ENCODE results near the gene CHST1.

Gene CHST1

DNA sequence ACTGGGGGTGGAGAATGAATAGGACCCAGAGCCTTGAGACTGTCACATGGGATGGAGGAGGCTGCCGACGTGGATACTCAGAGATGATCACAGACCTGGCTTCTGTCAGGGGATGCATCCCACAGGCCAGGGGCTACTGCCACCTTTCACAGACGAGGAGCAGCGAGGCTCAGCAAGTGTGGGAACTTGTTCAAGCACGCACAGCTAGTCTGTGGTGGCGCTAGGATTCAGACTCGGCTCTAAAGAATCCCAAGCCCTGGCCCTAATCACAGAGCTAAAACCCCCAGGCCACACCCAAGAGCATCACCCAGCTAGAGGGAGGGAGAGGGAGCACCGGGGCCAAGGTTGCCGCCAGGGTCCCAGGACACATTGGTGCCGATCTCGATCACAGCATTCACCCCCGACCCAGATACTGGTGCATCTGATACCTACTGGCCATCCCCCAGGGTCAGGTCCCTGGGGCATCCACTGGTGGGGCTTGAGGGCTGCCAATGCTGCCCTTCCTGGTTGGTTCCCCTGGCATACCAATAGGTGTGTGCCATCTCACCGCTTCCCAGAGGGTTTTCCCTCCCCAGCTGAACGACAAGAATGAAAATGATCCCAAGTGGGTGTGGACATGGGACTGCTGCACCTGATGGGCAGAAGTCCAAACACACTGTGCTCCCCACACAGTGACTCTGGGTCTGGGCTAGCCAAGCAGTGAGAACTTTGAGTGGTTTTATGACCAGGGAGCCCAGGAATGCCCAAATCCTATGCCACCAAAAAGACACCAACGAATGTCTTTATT is 6.2 kb downstream of the CHST1 start:
- no peak for DNase-seq

DNA sequence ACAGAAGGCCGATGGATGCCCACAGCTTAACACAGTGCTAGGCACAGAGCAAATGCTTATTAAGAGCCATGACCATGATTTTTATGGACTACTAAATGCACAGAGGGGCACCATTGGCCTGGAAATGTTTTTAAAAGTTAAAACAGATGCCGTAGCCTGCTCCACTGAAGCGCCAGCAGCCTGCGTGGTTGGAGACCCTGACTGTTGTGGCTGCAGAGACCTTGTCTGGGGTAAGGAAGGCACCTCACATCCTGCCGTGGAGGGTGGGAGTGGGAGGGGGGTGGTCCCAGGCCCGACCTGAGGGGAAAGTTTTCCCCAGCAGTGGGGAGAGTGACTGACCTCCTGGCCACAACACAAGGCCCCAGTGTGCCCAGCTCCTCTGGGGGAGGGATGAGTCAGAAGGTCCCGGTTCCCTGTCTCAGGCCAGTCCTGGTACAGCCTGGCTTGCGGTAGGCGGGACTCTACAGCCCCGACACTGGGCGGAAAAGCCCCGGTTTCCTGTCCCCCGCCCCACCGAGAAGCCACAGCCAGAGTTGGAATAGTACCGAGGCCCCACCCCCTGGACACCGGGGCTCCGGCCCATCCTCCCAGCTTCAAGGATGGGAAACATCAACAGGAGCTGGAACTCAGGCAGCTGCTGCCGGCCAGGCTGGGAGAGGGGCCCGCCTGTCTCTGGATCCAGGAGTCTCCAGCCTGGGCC is 7.0 kb downstream of the CHST1 start:
- DNase-seq, result no peak

DNA sequence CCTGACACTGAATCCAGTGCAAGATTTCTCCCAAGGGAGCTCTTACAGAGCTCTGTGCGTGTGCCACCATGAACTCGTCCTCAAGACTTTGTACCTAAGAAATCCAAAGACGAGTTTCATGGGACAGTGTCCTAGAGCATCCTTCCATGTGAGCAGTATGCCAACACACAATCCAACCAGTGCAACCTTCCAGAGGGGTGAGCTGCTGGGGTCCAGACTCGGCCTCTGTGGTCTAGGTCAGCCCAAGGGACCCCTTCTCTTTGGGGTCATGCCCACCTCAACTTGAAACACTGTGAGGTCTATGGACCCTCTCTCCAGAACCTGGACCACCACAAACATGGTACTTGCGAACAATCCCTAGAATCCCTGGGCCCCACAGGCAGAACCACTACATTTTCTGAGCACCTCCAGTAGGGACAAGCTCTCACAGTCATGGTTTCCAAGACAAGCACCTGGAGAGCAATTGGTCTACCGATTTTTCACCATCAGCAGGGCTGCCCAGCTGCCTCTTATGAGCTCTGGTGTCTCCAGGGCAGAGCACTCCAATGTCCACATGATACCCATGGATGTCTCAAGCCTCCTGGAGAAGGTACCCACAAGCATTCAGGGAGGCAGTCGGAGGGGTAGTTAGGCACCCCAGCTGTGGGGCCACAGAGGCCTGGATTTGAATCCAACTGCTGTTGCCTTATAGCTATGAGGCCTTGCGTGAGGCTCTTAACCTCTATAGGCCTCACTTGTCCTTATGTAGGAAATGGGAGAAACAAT is 7.7 kb downstream of the CHST1 start:
- DNase-seq, result no peak

GRCh38 chr11:45655831-45656230 is 9.6 kb downstream of the CHST1 start:
- no peak for DNase-seq

- DNase-seq, result peak; percentile 20 to 50 (median 26)
Measured at GRCh38 chr11:45655347-45655756, 10.1 kb downstream of the CHST1 start.

- DNase-seq, result no peak
Measured at GRCh38 chr11:45655012-45655283, 10.5 kb downstream of the CHST1 start.

DNA sequence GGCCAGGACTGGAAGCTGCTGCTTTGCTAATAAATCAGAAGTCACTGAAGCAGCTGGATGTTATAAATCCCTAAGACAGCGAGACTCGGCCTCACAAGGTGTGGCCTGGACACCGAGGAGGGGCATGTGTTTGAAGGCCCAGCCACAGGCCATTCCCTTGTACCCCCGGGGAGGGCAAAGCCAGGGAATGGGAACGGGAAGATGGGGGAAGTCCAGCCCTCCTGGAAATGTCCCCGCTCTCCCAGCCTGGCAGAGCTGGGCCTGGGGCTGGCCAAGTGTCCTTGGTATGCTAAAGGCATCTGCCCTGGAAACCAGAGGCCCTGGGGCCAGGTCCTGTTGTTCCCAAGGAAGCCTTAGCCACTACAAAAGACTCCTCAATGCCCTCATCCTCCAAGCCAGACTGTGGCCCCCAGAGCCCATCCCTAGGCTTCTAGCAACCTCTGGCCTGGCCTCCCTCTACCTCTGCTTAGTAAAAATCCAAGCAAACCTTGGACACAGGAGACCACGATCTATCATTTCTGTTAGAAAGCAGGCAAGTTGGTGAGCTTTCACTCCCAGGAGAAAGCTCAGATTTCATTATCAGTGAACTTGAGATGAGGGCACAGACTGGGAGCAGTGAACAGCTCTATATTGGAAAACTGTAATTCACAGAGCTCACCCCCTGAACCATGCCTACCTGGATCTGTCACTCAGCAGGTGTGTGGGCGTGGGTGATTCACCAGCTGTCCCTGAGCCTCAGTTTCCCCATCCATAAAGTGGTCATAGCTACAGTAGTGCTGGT is 11.0 kb downstream of the CHST1 start:
- DNase-seq, result no peak

GRCh38 chr11:45653277-45653676 is 12.1 kb downstream of the CHST1 start:
- DNase-seq, result no peak

- DNase-seq, result no peak
Measured at GRCh38 chr11:45652781-45653180, 12.6 kb downstream of the CHST1 start.

DNA sequence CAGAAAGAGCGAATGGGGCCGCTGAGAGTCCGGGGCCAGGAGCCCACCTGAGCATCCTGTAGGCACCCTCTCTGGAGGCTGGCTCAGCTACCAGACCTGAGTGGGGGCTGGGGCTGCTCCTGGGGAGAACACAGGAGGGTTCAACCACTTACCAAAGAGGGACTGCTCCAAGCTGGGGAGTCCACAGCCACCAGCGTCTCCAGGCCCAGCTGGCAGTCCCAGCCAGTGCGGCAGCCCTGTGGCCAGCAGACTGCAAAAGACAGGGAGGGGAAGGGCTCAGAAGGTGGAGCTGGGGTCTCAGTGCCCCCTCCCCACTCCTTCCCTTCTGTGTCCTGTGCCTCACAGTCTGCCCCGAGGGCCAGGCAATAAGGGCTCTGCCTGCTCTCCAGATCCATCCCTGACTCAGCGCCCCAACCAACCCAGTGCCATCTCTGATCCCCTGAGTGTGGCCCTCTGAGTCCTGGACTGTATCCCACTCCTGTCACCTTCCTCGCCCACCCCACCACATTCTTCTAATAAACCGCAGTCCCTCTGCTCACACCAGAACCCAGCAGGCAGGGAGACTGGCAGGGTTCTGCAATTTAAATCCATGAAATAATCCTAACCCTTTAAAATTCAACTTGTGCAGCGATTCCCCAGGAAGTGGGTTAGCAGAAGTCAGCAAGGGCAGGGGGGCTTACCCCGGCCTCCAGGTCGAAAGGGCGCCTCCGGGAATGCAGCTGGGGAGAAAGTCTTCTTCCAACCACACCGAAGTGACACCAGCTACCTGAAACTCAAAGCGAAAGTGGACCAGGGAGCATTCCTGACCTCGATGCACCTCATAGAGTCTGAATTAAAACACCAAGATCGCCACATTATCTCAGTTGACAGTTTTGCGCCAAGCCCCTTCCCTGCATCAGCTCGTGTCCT is 13.3 kb downstream of the CHST1 start:
- no peak for DNase-seq

GRCh38 chr11:45651156-45651555 is 14.3 kb downstream of the CHST1 start:
- no peak for DNase-seq

- no peak for DNase-seq
Measured at GRCh38 chr11:45650166-45651095, 15.0 kb downstream of the CHST1 start.

GRCh38 chr11:45649544-45650165 is 15.8 kb downstream of the CHST1 start:
- DNase-seq, result no peak

- no peak for DNase-seq
Measured at GRCh38 chr11:45648931-45649330, 16.5 kb downstream of the CHST1 start.

DNA sequence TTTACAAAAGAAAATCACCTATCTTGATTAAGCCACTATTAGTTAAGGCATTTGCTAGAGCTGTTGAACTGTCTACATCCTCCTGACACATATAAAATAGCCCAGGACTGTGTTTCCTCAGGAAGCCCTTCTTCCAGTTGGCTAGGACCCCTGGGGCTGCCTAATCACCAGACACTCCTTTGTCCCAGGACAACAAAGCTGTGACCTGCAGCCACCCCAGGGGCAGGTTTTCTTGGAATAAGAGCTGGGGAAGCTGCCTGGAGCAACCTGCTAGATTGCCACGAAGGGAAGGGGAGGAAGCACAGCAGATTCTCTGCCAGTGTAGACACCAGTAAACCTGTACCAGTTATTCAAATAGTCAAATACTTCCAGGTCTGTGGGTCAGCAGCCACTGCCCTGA is 17.6 kb downstream of the CHST1 start:
- no peak for DNase-seq

- DNase-seq, result no peak
Measured at GRCh38 chr11:45647329-45647728, 18.1 kb downstream of the CHST1 start.

- DNase-seq, result no peak
Measured at GRCh38 chr11:45646275-45646927, 19.0 kb downstream of the CHST1 start.

DNA sequence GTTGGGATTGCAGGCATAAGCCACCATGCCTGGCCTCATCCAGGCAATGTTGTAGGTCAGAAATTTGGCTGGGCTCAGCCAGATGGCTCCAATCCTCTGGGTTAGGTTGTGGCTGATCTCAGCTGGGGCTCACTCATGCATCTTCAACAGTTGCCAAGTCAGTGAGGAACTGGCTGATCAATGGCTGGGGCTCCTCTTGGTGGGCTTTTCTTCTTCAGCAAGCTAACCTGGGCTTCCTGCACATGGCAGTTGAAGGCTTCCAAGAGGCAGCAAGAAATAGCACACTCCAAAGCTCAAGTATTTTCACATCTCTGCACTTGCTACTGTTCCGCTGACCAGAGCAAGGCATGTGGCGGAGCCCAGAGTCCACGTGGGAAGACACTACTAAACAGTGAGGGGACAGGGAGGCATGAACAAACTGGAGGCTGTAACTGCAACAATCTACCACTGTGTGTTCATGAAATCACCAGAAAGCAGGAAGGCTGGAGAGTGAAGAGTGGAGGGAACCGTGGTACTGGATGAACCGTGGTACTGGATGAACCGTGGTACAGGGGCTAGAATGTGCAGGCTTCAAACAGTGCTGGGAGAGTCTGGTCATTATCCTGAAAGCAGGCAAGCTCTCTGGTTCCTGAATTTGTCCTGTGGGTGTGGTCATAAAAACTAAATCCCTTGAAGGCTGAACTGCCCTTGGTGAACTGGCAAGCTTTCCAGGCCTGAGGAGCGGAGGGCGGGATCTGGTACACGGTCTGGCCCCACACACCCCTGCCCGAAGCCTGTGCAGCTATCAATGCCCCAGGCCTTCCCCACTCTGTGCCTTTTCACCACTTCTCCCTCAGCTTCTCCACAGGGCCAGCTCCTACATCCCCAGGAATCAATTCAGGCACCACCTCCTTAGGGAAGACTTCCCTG is 20.2 kb downstream of the CHST1 start:
- DNase-seq, result no peak

Data from activated naive CD4-positive, alpha-beta T cell (primary cell).